AG09309 (cell line): ENCODE measurements around the gene CYP46A1.

Experiments used
- DNase-seq: peaks from one replicate; pipeline ENCODE4 v3.0.0-alpha.2; 2010; ENCODE audit warnings: low read depth
- H3K4me3 ChIP-seq: 2 replicates; pipeline ENCODE4 v1.5.1; 2011; ENCODE audit warnings: mild to moderate bottlenecking, low read depth, low read length, moderate library complexity; ENCODE audit not compliant: control insufficient read depth
- TF ChIP-seq, protein P1 (sequence below): IDR thresholded peaks from 2 replicates; pipeline ENCODE4 v1.5.1; 2011; ENCODE audit warnings: mild to moderate bottlenecking, low read depth, low read length, inconsistent platforms; ENCODE audit not compliant: insufficient read depth, control insufficient read depth; ENCODE audit errors: missing control alignments

The CYP46A1 gene

DNA sequence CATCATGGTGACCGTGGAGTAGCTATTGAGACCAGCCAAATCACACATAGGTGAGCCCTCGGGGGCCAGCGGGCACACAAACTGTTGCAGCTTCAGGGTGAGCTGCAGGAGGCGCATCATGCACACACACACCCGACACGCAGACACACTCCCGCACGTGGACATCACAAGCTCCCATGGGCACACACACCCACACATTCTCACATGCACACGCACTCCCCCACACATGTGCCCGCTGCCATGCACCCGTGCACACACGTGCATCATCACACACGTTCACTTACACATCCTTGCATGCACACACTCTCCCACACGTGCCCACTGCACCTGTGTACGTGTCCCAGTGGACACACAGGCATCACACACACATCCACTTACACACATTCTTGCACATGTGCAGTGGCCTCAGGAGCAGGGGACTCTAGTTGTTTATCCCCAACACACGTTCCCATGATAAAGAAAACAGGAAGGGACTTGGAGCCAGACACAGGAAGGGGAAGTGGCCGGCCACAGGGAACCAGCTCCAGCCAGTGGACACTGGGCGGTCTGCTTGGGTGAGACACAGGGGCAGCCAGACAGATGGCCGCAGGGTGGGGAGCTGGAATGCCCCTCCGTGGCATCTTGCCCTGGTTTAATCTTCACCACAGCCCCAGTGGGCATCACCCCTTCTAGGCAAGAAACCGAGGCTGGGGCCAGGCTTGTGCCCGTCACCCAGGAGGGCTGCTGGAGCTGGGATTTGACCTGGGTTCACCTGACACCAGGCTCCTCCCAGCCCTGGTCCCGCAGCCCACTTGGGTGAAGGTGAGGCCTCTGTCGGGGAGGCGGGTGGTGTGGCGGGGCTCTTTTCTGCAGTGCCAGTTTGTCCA lies 49.7 kb downstream of the CYP46A1 start:
- TF ChIP-seq, protein P1, sequence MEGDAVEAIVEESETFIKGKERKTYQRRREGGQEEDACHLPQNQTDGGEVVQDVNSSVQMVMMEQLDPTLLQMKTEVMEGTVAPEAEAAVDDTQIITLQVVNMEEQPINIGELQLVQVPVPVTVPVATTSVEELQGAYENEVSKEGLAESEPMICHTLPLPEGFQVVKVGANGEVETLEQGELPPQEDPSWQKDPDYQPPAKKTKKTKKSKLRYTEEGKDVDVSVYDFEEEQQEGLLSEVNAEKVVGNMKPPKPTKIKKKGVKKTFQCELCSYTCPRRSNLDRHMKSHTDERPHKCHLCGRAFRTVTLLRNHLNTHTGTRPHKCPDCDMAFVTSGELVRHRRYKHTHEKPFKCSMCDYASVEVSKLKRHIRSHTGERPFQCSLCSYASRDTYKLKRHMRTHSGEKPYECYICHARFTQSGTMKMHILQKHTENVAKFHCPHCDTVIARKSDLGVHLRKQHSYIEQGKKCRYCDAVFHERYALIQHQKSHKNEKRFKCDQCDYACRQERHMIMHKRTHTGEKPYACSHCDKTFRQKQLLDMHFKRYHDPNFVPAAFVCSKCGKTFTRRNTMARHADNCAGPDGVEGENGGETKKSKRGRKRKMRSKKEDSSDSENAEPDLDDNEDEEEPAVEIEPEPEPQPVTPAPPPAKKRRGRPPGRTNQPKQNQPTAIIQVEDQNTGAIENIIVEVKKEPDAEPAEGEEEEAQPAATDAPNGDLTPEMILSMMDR, result no peak
- DNase-seq, result no peak

GRCh38 chr14:99734406-99735051 lies 50.4 kb downstream of the CYP46A1 start:
- DNase-seq, result no peak
- H3K4me3 ChIP-seq, result no peak overlapping the region
- TF ChIP-seq, protein P1, result no peak

More for the DNA sequence above, 49.7 kb downstream of the CYP46A1 start:
- H3K4me3 ChIP-seq, result no peak overlapping the region

- no peak overlapping the region for H3K4me3 ChIP-seq
- DNase-seq, result no peak
- TF ChIP-seq, protein P1, result no peak
These were observed 51.4 kb downstream of the CYP46A1 start for GRCh38 chr14:99735189-99736135.

GRCh38 chr14:99736603-99737371 lies 52.7 kb downstream of the CYP46A1 start:
- H3K4me3 ChIP-seq, result no peak overlapping the region
- TF ChIP-seq, protein P1, result no peak
- DNase-seq, result no peak

DNA sequence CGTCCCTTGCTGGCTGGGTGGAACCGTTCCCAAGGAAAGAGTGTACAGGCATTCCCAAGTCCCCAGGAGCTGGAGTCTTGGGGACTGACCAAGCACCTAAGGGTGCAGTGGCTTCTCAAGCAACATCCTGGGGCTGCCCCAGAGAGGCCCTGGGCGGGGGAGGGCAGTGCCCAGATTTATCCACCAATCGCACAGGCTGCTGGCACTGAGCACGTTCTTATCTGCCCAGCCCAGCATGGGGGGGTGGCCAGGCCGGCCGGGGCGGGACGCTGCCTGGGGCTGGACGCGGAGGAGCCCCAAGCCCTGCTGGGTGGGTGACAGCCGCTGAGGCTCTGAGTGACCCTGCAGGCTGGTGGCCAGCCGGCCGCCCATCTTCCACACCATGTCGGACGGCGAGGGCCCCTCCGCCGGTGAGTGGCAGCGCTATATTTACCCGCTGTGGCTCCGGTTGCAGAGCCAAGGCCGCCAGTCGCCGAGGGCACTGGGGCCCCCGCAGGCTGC lies 53.4 kb downstream of the CYP46A1 start:
- no peak for DNase-seq
- TF ChIP-seq, protein P1, result no peak
- H3K4me3 ChIP-seq, result no peak overlapping the region
